Caco-2 (cell line): ENCODE results near the gene MXD1. TPM values are rescaled to one million over a fixed set of nuclear protein-coding genes. Genes with fewer than 3 reads are reported as not detected.

Experiments
- BruUV-seq: library from RNA; stranded (reverse); fragments of 400-500 nt; replicated peaks from 2 replicates; lab custom pipeline; 2021; lab: Mats Ljungman, UMichigan
- CTCF ChIA-PET: fragments of 300-600 bp; sonication (Branson Sonifier 250); formaldehyde crosslinking; loops from one replicate; lab custom pipeline; 2022; ENCODE audit warnings: antibody characterized with exemption; lab: Charles Lee
- POLR2A ChIA-PET: fragments of 300-600 bp; sonication (Branson Sonifier 250); formaldehyde crosslinking; loops from one replicate; lab custom pipeline; 2022; ENCODE audit warnings: antibody characterized with exemption; lab: Charles Lee
- DNase-seq, 2 experiments: peaks; one replicate each; pipeline versions ENCODE4 v3.0.0 to v3.0.0-alpha.2; 2020 to 2022
- H3K27me3 ChIP-seq: replicated peaks from 2 replicates; pipeline ENCODE4 v1.6.0; 2011; ENCODE audit warnings: low read length; ENCODE audit not compliant: control insufficient read depth, insufficient read depth
- H3K36me3 ChIP-seq: 2 replicates; pipeline ENCODE4 v1.5.1; 2011; ENCODE audit warnings: low read length; ENCODE audit not compliant: control insufficient read depth, insufficient read depth
- H3K4me1 ChIP-seq: fragments of 250-450 bp; sonication (Bioruptor Pico); 2 replicates; pipeline ENCODE4 v1.5.1; 2020; ENCODE audit warnings: mild to moderate bottlenecking
- H3K4me3 ChIP-seq: 2 replicates; pipeline ENCODE4 v1.5.1; 2011; ENCODE audit warnings: low read depth, mild to moderate bottlenecking, control low read depth, low read length
- H3K9me3 ChIP-seq: fragments of 250-450 bp; sonication (Bioruptor Pico); 2 replicates; pipeline ENCODE4 v1.5.1; 2020; ENCODE audit warnings: mild to moderate bottlenecking, moderate library complexity
- H3K27ac Mint-ChIP-seq: one replicate; pipeline ENCODE4 v1.8.0; 2022; ENCODE audit warnings: mixed read lengths; ENCODE audit not compliant: unreplicated experiment
- H3K27me3 Mint-ChIP-seq: one replicate; pipeline ENCODE4 v1.8.0; 2022; ENCODE audit warnings: mixed read lengths; ENCODE audit not compliant: insufficient read depth, unreplicated experiment
- H3K36me3 Mint-ChIP-seq: one replicate; pipeline ENCODE4 v1.8.0; 2022; ENCODE audit warnings: mild to moderate bottlenecking, mixed read lengths; ENCODE audit not compliant: insufficient read depth, unreplicated experiment
- H3K4me1 Mint-ChIP-seq: one replicate; pipeline ENCODE4 v1.8.0; 2022; ENCODE audit warnings: low read depth, mixed read lengths; ENCODE audit not compliant: unreplicated experiment
- H3K4me3 Mint-ChIP-seq: one replicate; pipeline ENCODE4 v1.8.0; 2022; ENCODE audit warnings: mild to moderate bottlenecking, moderate library complexity, mixed read lengths; ENCODE audit not compliant: unreplicated experiment
- H3K9me3 Mint-ChIP-seq: one replicate; pipeline ENCODE4 v1.8.0; 2022; ENCODE audit warnings: mixed read lengths; ENCODE audit not compliant: unreplicated experiment
- intact Hi-C: fragments of 100-400 bp; cut with micrococcal nuclease; formaldehyde crosslinking; loops from one replicate; pipeline ENCODE4 v1.10.0; 2022; ENCODE audit not compliant: unreplicated experiment
- total RNA-seq: library from RNA; stranded (reverse); gene quantifications from 2 replicates; pipeline ENCODE4 v1.2.3, GENCODE V29; 2022
- TF ChIP-seq, protein P1 (sequence below), 2 experiments: fragments of 200-600 bp in 1 of 2; IDR thresholded peaks; 1 replicate in 1 of 2; 2 replicates in 1 of 2; pipeline versions ENCODE4 v1.5.1 to v1.8.0; 2011 to 2022; ENCODE audit warnings: antibody characterized with exemption in 1 of 2, control low read depth in 1 of 2, inconsistent platforms in 1 of 2, low read depth in 1 of 2, low read length in 1 of 2, mild to moderate bottlenecking in 1 of 2, moderate library complexity in 1 of 2; ENCODE audit not compliant: insufficient read depth in 1 of 2, severe bottlenecking in 1 of 2, unreplicated experiment in 1 of 2

The MXD1 gene
- total RNA-seq, 1 experiment from 2014 or later = 9.5 TPM

- Histone ChIP-seq H3K9me3 (no peaks in the 10 kb centered on the region), H3K27me3 (no peaks in the 10 kb centered on the region), H3K4me1 (peaks cover 28% of the 10 kb centered on the region), H3K4me3 (no peak overlapping the region), H3K36me3 (no peaks in the 10 kb centered on the region)
- Mint-ChIP-seq H3K4me3 (no peak overlapping the region), H3K27me3 (no peaks in the 10 kb centered on the region), H3K36me3 (peaks cover 9% of the 10 kb centered on the region), H3K9me3 (no peaks in the 10 kb centered on the region), H3K4me1 (peaks cover 17% of the 10 kb centered on the region), H3K27ac (no peak overlapping the region)
- POLR2A ChIA-PET = interaction anchor here (0.5 kb wide), 1 partner anchor 13 kb away, joined by 3 read pairs; no protein-coding TSS in a partner anchor
- TF ChIP-seq, protein P1, sequence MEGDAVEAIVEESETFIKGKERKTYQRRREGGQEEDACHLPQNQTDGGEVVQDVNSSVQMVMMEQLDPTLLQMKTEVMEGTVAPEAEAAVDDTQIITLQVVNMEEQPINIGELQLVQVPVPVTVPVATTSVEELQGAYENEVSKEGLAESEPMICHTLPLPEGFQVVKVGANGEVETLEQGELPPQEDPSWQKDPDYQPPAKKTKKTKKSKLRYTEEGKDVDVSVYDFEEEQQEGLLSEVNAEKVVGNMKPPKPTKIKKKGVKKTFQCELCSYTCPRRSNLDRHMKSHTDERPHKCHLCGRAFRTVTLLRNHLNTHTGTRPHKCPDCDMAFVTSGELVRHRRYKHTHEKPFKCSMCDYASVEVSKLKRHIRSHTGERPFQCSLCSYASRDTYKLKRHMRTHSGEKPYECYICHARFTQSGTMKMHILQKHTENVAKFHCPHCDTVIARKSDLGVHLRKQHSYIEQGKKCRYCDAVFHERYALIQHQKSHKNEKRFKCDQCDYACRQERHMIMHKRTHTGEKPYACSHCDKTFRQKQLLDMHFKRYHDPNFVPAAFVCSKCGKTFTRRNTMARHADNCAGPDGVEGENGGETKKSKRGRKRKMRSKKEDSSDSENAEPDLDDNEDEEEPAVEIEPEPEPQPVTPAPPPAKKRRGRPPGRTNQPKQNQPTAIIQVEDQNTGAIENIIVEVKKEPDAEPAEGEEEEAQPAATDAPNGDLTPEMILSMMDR (IDR thresholded peaks at IDR 0.05; ENCODE audit: insufficient read depth in 1 of 2, low read depth in 1 of 2, low read length in 1 of 2, severe bottlenecking in 1 of 2, unreplicated experiment in 1 of 2) = no peak
- DNase-seq = no peak
- intact Hi-C loops = no loop called here
- CTCF ChIA-PET = no interaction called here
- no TSS peak for BruUV-seq
Measured at GRCh38 chr2:69975136-69975852, 60.4 kb downstream of the MXD1 start.

DNA sequence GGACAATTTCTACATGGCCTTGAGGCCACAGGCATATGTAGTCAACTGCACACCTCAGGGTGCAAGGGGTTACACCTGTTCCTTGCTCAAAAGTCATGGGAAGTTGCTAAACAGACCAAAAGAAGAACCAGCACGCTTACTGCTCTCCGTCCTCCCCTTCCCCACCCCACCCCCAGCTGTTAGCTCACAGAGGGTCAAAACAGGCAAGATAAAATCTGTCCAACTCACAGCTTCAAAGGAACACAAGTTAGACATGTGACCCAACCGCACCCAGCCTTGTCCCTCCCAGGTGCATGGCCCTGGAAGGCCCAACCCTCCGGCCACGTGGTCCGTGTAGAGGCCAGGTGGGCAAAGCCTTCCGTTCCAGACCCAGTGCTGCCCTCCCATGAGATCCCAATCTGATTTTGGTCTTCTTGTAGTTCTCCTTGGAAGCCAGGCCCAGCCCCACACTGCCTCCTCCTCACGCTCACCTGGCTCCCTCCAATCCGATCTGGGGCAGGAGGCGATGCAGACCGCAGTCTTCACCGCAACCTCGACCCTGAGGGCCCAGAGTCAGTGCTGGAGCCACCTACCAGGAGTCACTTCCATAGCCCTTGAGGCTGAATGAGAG is 61.0 kb downstream of the MXD1 start:
- Mint-ChIP-seq H3K4me1 (peaks cover 17% of the 10 kb centered on the region), H3K36me3 (peaks cover 9% of the 10 kb centered on the region), H3K9me3 (no peaks in the 10 kb centered on the region), H3K4me3 (no peak overlapping the region), H3K27ac (peak overlapping the region; percentile 50), H3K27me3 (no peaks in the 10 kb centered on the region)
- Histone ChIP-seq H3K27me3 (no peaks in the 10 kb centered on the region), H3K9me3 (no peaks in the 10 kb centered on the region), H3K36me3 (no peaks in the 10 kb centered on the region), H3K4me1 (peaks cover 28% of the 10 kb centered on the region), H3K4me3 (no peak overlapping the region)
- CTCF ChIA-PET = interaction anchor here (0.6 kb wide), 1 partner anchor 61 kb away, joined by 3 read pairs; no protein-coding TSS in a partner anchor
- intact Hi-C loops = no loop called here
- BruUV-seq = no TSS peak
- DNase-seq = peak; percentile 45 to 74
- POLR2A ChIA-PET = interaction anchor here (0.5 to 0.6 kb wide), 2 partner anchors 12 to 107 kb away, joined by 3 read pairs; no protein-coding TSS in a partner anchor
- TF ChIP-seq, protein P1 (IDR thresholded peaks at IDR 0.05; ENCODE audit: insufficient read depth in 1 of 2, low read depth in 1 of 2, low read length in 1 of 2, severe bottlenecking in 1 of 2, unreplicated experiment in 1 of 2) = no peak

GRCh38 chr2:69977186-69977585 is 62.3 kb downstream of the MXD1 start:
- intact Hi-C loops = no loop called here
- TF ChIP-seq, protein P1 (IDR thresholded peaks at IDR 0.05; ENCODE audit: insufficient read depth in 1 of 2, low read depth in 1 of 2, low read length in 1 of 2, severe bottlenecking in 1 of 2, unreplicated experiment in 1 of 2) = no peak
- no peaks in the 10 kb centered on the region for H3K36me3 ChIP-seq
- ChIA-PET POLR2A (no interaction called here), CTCF (no interaction called here)
- no peaks in the 10 kb centered on the region for H3K9me3 ChIP-seq
- H3K4me3 ChIP-seq = no peak overlapping the region
- peaks cover 9% of the 10 kb centered on the region for H3K36me3 Mint-ChIP-seq
- peaks cover 28% of the 10 kb centered on the region for H3K4me1 ChIP-seq
- no peaks in the 10 kb centered on the region for H3K27me3 Mint-ChIP-seq
- no TSS peak for BruUV-seq
- H3K27me3 ChIP-seq = no peaks in the 10 kb centered on the region
- H3K4me3 Mint-ChIP-seq = no peak overlapping the region
- H3K9me3 Mint-ChIP-seq = no peaks in the 10 kb centered on the region
- no peak for DNase-seq
- H3K4me1 Mint-ChIP-seq = peaks cover 17% of the 10 kb centered on the region
- no peak overlapping the region for H3K27ac Mint-ChIP-seq
